NT2/D1 (cell line): ENCODE data around the gene DYSF.

ENCODE experiments used
- SUZ12 ChIP-seq: IDR thresholded peaks from 2 replicates; pipeline ENCODE4 v1.6.1; 2011; ENCODE audit not compliant: insufficient read length, insufficient read depth; ENCODE audit errors: extremely low read depth
- YY1 ChIP-seq: IDR thresholded peaks from 2 replicates; pipeline ENCODE4 v1.6.1; 2011; ENCODE audit not compliant: insufficient read length, insufficient read depth

DNA sequence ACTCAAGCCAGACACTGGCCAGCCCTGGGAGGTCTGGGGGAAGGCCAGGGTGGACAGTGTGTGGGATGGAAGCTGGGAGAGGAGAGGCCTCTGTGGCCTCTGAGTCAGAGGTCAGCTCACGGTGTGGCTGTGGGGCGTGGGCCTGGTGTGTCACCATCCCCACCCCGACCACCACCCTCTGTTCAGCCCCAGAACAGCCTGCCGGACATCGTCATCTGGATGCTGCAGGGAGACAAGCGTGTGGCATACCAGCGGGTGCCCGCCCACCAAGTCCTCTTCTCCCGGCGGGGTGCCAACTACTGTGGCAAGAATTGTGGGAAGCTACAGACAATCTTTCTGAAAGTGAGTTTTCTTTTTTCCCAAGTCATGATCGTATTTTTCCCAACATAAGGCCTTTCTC lies 110.5 kb downstream of the DYSF start:
- TF ChIP-seq YY1 (no peak), SUZ12 (no peak)
